GM15510 (cell line): Measurements from ENCODE around the gene AUTS2.

Experiments
- POLR2A ChIP-seq: IDR thresholded peaks from 3 replicates; pipeline ENCODE4 v1.6.1; 2011; ENCODE audit warnings: borderline replicate concordance; ENCODE audit not compliant: insufficient read length; ENCODE audit errors: extremely low read depth

The AUTS2 gene

DNA sequence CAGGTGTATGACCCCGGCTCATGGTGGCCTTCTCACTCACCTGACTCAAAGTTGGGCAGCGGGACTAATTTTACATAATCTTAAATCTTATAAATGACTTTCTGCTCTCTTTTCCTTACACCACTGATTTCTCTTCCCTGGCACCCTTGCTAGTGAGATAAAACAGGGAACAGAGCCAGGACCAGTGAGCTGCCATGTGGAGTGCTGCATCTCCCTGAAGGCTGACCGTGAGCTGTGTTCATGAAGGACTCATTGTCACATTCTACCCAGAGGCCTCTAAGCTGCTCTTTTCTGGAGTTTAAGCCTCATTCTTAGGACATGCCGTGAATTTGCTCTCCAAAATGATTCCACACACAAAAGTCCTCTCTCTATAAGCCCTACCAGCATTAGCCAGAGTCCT, 762.3 kb downstream of the AUTS2 start:
- TF ChIP-seq POLR2A: no peak

GRCh38 chr7:70361821-70362220, 763.5 kb downstream of the AUTS2 start:
- no peak for TF ChIP-seq POLR2A

DNA sequence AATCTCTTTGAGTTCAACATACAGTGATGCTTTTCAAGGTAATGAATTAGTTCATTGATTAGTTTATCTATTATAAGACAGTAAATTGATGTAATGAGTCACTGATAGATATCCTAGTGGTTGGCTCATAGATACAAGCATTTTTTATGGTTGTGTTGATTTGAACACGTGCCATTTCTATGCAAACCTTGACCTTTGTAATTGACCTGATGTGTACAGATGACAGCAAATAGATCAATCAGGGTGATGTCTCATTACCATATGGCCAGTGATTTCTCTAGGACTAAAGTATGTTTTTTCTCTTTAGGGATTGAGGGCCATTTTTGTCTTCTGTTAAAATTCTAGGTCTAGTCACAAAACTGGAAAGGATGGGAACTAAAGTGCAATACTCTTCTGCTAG, 773.4 kb downstream of the AUTS2 start:
- TF ChIP-seq POLR2A: no peak

- no peak for TF ChIP-seq POLR2A
Observed at GRCh38 chr7:70372768-70373515, 774.7 kb downstream of the AUTS2 start.

GRCh38 chr7:70374772-70375533, 776.7 kb downstream of the AUTS2 start:
- no peak for TF ChIP-seq POLR2A

DNA sequence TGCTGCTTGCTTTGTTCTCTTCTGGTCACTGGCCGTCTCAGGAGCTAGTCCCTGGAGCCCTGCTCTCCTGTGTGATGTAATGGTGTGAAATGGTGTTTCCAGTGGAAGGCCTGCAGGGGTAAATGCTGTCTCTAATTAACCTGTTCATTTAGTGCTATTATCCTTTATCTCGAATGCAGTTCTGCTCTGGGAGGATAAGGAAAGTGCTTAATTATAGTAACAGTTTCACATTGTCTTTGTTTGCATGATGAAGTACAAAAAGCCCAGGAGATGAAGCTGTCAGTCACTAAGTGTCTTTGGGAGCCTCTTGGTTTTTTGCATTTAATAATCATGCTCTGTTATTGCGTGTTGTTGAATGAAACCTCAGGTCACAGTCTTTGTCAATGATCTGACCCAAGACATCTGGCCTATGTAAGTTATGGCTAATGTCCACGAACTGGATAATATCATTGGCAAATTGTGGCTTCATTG, 778.3 kb downstream of the AUTS2 start:
- TF ChIP-seq POLR2A: no peak

- TF ChIP-seq POLR2A: no peak
Observed at GRCh38 chr7:70377957-70378356, 779.7 kb downstream of the AUTS2 start.

DNA sequence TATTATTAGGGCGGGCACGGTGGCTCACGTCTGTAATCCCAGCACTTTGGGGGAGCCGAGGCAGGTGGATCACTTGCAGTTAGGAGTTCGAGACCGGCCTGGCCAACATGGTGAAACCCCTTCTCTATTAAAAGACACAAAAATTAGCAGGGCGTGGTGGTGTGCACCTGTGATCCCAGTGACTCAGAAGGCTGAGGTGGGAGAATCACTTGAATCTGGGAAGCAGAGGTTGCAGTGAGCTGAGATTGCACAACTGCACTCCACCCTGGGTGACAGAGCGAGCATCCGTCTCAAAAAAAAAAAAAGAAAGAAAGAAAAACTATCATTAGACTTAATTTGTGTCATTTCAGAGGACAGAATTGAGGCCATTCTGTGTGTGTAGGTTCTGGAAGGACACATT, 780.9 kb downstream of the AUTS2 start:
- TF ChIP-seq POLR2A: no peak

GRCh38 chr7:70380421-70381015, 782.2 kb downstream of the AUTS2 start:
- TF ChIP-seq POLR2A: no peak

DNA sequence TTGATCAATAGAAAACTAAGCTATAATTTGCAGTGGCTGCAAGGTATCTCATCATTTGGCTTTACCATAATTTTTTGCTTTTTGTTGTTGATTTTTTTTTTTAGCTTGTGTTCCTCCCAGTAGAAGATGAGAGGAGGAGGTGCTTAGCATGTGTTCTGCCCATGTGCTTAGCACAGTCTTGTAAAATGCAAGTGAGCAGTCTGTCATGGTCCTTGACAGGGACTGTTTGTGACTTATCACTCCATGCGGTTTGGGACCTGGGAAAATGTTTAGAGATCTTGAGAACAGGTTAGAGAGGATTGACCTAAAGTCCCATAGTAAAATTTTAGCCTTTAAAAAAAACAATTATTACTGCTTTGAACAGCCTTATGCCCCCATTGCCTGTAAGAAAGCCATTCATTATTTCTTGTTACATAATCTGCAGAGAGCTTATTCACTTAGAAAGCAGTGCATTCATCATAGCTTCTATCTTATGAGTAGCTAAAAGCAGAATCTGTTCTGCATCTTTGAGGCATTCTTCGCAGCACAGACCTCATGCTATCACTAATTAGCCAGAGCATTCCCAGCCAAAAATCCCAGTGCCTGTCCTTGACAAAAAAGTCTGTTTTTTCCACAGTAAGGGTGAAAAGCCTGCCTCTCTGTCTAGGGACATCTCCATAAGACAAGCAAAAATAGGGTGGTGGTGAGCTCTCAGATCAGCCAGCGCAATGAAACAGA, 784.9 kb downstream of the AUTS2 start:
- TF ChIP-seq POLR2A: no peak

DNA sequence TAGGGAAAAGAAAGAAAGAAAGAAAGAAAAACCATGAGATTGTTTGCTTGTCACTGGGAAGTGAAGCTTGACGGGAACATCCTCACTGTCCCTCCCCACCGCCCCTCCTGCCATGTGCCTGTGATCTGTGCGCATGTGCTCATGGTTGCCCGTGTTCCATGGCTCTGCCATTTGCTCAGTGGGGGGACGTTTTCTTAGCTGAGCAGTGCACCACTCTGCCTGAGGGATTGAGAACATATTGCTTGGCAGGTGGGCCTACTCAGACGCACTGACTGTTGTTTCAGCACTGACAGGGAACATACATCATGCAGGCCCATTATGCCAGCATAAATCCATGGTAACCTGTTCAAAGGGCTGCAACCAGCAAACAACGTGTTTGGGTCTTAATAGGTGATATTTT, 785.7 kb downstream of the AUTS2 start:
- TF ChIP-seq POLR2A: no peak

GRCh38 chr7:70384891-70385290, 786.6 kb downstream of the AUTS2 start:
- TF ChIP-seq POLR2A: no peak

- TF ChIP-seq POLR2A: no peak
Observed at GRCh38 chr7:70387217-70387616, 788.9 kb downstream of the AUTS2 start.

GRCh38 chr7:70389531-70390151, 791.4 kb downstream of the AUTS2 start:
- no peak for TF ChIP-seq POLR2A
